CD4-positive, CD25-positive, alpha-beta regulatory T cell (primary cell): Measurements from ENCODE around the gene USP5. TPM values are rescaled to one million over a fixed set of nuclear protein-coding genes. Genes with fewer than 3 reads are reported as not detected.
"Not testable (repeated sequence)": the region's sequence is repeated elsewhere in the genome, so short reads cannot be mapped to it uniquely, and the experiment has no call there.

ENCODE experiments used
- ATAC-seq, 2 donors: fragments of 150-1000 bp; cut with Tn5 transposase; one replicate each; pipeline ENCODE4 v1.10.0; 2021; ENCODE audit warnings: low read depth in 2 of 2, moderate number of reproducible peaks in 2 of 2, moderate library complexity in 1 of 2
- DNase-seq, 3 donors: peaks; one replicate each; pipeline versions ENCODE4 v3.0.0 to v3.0.0-alpha.2; 2012 to 2022; ENCODE audit warnings: mixed read lengths in 1 of 3
- H3K27ac ChIP-seq: one replicate; pipeline ENCODE4 v1.7.0; 2013; ENCODE audit warnings: mild to moderate bottlenecking, low read length; ENCODE audit not compliant: insufficient read depth, poor library complexity, severe bottlenecking
- H3K27me3 ChIP-seq: one replicate; pipeline ENCODE4 v1.7.0; 2013; ENCODE audit warnings: low read length; ENCODE audit not compliant: control insufficient read depth, insufficient read depth
- H3K36me3 ChIP-seq: one replicate; pipeline ENCODE4 v1.7.0; 2013; ENCODE audit warnings: mild to moderate bottlenecking, low read length, moderate library complexity; ENCODE audit not compliant: control insufficient read depth, insufficient read depth
- H3K4me1 ChIP-seq: 2 replicates; pipeline ENCODE4 v1.7.0; 2013; ENCODE audit warnings: mild to moderate bottlenecking, low read length; ENCODE audit not compliant: insufficient read depth, control insufficient read depth, poor library complexity, severe bottlenecking
- H3K4me3 ChIP-seq: one replicate; pipeline ENCODE4 v1.7.0; 2013; ENCODE audit warnings: low read depth, mild to moderate bottlenecking, low read length, moderate library complexity
- H3K9me3 ChIP-seq, 2 experiments: 1 replicate in 1 of 2; 2 replicates in 1 of 2; pipeline ENCODE4 v1.7.0; 2013; ENCODE audit warnings: low read length in 2 of 2, mild to moderate bottlenecking in 1 of 2, moderate library complexity in 1 of 2; ENCODE audit not compliant: control insufficient read depth in 2 of 2
- H3K27ac Mint-ChIP-seq, 3 donors: one replicate each; pipeline ENCODE4 v1.8.0; 2020 to 2022; ENCODE audit warnings: mild to moderate bottlenecking in 3 of 3, mixed read lengths in 3 of 3, moderate library complexity in 2 of 3
- H3K27me3 Mint-ChIP-seq: one replicate; pipeline ENCODE4 v1.8.0; 2022; ENCODE audit warnings: mild to moderate bottlenecking, mixed read lengths
- H3K36me3 Mint-ChIP-seq: one replicate; pipeline ENCODE4 v1.8.0; 2020; ENCODE audit warnings: mixed read lengths
- H3K4me1 Mint-ChIP-seq, 4 donors: one replicate each; pipeline ENCODE4 v1.8.0; 2020 to 2022; ENCODE audit warnings: mixed read lengths in 4 of 4, mild to moderate bottlenecking in 1 of 4
- H3K4me3 Mint-ChIP-seq, 4 donors: one replicate each; pipeline ENCODE4 v1.8.0; 2020 to 2022; ENCODE audit warnings: mild to moderate bottlenecking in 4 of 4, mixed read lengths in 4 of 4, moderate library complexity in 3 of 4
- H3K9me3 Mint-ChIP-seq, 7 donors: one replicate each; pipeline ENCODE4 v1.8.0; 2020 to 2022; ENCODE audit warnings: mixed read lengths in 7 of 7, mild to moderate bottlenecking in 3 of 7, moderate library complexity in 2 of 7
- polyA plus RNA-seq, 4 donors: library from polyadenylated mRNA; unstranded; fragments of 300-500 nt; fragmentation: Illumina TruSeq; gene quantifications; one replicate each; pipeline ENCODE4 v1.2.3, GENCODE V29; 2021
- total RNA-seq: library from RNA; stranded (reverse); gene quantifications from one replicate; pipeline ENCODE4 v1.2.3, GENCODE V29; 2022

The USP5 gene
- total and polyA plus RNA-seq, 5 donors from 2014 or later = 44.4 to 63.5 (median 50.0) TPM

DNA sequence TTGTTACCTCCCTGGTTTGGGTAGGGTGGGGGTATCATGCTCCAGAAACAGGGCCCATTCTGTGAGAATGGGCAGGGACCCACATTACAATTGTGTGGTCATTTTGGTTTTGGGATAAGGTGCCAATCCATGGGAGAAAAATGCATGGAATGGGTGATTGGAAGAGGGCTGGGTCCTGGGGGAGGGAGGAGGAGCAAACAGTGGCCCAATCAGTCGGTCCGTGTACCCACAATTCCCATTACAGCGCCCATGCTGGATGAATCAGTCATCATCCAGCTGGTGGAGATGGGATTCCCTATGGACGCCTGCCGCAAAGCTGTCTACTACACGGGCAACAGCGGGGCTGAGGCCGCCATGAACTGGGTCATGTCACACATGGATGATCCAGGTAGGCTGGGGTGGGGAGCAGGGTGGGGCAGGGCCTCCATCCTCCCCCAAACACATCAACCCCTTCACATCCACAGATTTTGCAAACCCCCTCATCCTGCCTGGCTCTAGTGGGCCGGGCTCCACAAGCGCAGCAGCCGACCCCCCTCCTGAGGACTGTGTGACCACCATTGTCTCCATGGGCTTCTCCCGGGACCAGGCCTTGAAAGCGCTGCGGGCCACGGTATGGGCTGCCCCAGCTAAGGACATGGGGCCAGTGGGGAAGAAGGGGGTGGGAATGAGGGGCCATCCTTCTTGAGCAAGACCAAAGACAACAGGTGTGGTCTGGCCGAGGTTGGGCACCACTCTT lies 11.8 kb downstream of the USP5 start:
- DNase-seq = no peak
- no peaks in the 10 kb centered on the region for H3K27me3 Mint-ChIP-seq
- H3K36me3 ChIP-seq = peaks cover 50% of the 10 kb centered on the region
- no peak overlapping the region for H3K4me3 ChIP-seq
- no peak for ATAC-seq
- H3K9me3 Mint-ChIP-seq = no peaks in the 10 kb centered on the region
- H3K27ac Mint-ChIP-seq = peak overlapping the region in 1 of 3 donors; percentile 52
- H3K9me3 ChIP-seq = no peaks in the 10 kb centered on the region
- peaks cover 19% of the 10 kb centered on the region for H3K36me3 Mint-ChIP-seq
- H3K4me3 Mint-ChIP-seq = peak overlapping the region in 2 of 4 donors; percentile 56 to 65
- no peak overlapping the region for H3K27ac ChIP-seq
- peaks cover 0 to 17% (median 8%) of the 10 kb centered on the region in 4 donors for H3K4me1 Mint-ChIP-seq
- H3K27me3 ChIP-seq = no peaks in the 10 kb centered on the region
- peaks cover 16% of the 10 kb centered on the region for H3K4me1 ChIP-seq

GRCh38 chr12:6865307-6865706 lies 13.4 kb downstream of the USP5 start:
- H3K27me3 Mint-ChIP-seq, DNase-seq, ATAC-seq, H3K9me3 ChIP-seq, H3K9me3 Mint-ChIP-seq, H3K27ac ChIP-seq, H3K27me3 ChIP-seq, H3K4me3 ChIP-seq: not testable (repeated sequence)
- peak overlapping the region; percentile 64 to 95 (median 80) for H3K4me3 Mint-ChIP-seq
- H3K4me1 Mint-ChIP-seq = peaks cover 3 to 33% (median 19%) of the 10 kb centered on the region in 4 donors
- Histone ChIP-seq H3K36me3 (peaks cover 44% of the 10 kb centered on the region), H3K4me1 (peaks cover 26% of the 10 kb centered on the region)
- H3K27ac Mint-ChIP-seq = peak overlapping the region in 2 of 3 donors; percentile 23 to 83
- H3K36me3 Mint-ChIP-seq = peaks cover 25% of the 10 kb centered on the region

DNA sequence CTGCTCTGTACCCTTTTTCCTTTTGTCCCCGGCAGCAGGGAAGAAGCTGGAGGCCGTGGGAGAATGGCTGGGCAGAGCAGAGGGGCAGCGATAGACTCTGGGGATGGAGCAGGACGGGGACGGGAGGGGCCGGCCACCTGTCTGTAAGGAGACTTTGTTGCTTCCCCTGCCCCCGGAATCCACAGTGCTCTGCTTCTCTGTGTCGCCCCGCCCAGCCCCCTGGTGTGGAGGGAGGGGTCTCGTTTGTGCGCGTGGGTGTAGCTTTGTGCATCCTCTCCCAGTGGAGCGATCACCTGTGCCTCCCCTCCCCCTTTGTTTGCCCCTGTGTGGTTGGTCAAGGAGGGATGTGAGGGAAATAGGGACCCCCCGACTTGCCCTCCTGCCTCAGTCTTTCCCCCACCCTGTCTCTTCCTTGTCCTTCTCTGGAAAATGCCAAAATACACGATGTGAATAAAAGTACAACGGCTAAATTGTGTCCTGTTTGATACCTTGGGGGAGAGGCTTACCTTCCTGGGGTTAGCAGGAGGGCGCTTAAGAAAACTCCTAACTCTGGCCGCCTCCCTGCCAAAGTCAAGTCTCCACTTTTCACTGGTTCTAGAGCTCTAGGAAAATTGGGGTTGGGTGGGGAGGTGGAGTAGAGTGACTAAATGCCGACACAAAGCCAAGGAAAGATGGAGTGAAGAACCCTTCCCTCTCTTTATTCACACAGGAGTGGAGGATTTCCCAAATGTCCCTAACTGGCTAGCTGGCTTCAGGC lies 14.4 kb downstream of the USP5 start:
- H3K4me3 Mint-ChIP-seq = peak overlapping the region; percentile 91 to 97 (median 94)
- H3K36me3 Mint-ChIP-seq = peaks cover 24% of the 10 kb centered on the region
- H3K27ac ChIP-seq = peak overlapping the region; percentile 78
- DNase-seq (no peak), ATAC-seq (no peak)
- peaks cover 35% of the 10 kb centered on the region for H3K36me3 ChIP-seq
- H3K27me3 Mint-ChIP-seq = no peaks in the 10 kb centered on the region
- H3K4me1 Mint-ChIP-seq = peaks cover 3 to 43% (median 22%) of the 10 kb centered on the region in 4 donors
- H3K9me3 ChIP-seq = no peaks in the 10 kb centered on the region
- H3K27me3 ChIP-seq = no peaks in the 10 kb centered on the region
- H3K4me1 ChIP-seq = peaks cover 36% of the 10 kb centered on the region
- H3K27ac Mint-ChIP-seq = peak overlapping the region; percentile 58 to 83 (median 71)
- no peaks in the 10 kb centered on the region for H3K9me3 Mint-ChIP-seq
- H3K4me3 ChIP-seq = no peak overlapping the region

DNA sequence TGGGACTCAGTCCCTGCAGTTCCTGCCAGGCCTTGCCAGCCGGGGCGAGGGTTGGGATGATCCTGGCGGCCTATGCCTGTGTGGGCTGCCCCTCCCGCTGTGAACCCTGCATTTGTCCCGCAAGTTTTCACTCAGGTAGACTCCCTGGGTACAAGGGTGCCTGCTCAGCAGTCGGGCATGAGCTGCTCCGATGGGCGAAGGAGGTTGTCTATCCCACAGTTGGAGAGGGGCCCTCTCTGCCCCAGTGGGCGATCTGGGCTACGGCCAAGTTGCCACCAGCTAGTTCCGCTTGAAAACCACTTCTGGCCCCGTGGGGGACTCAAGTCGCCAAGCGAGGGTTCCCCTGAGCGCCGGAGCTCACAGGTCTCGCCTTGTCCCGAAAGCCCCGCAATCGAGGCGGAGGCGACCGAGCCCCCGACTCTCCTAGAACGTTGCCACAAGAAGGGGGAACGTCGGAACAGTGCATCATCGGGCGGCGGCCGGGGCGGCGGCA lies 15.0 kb downstream of the USP5 start:
- H3K4me3 ChIP-seq = peak overlapping the region; percentile 59
- Mint-ChIP-seq H3K27me3 (no peaks in the 10 kb centered on the region), H3K27ac (peak overlapping the region; percentile 58 to 98 (median 83)), H3K4me1 (peaks cover 3 to 49% (median 27%) of the 10 kb centered on the region in 4 donors), H3K36me3 (peaks cover 24% of the 10 kb centered on the region), H3K9me3 (no peaks in the 10 kb centered on the region), H3K4me3 (peak overlapping the region; percentile 91 to 97 (median 94))
- H3K9me3 ChIP-seq = no peaks in the 10 kb centered on the region
- peaks cover 42% of the 10 kb centered on the region for H3K4me1 ChIP-seq
- no peaks in the 10 kb centered on the region for H3K27me3 ChIP-seq
- ATAC-seq (peak in 1 of 2 donors; percentile 6), DNase-seq (no peak)
- H3K36me3 ChIP-seq = peaks cover 29% of the 10 kb centered on the region
- H3K27ac ChIP-seq = peak overlapping the region; percentile 78

DNA sequence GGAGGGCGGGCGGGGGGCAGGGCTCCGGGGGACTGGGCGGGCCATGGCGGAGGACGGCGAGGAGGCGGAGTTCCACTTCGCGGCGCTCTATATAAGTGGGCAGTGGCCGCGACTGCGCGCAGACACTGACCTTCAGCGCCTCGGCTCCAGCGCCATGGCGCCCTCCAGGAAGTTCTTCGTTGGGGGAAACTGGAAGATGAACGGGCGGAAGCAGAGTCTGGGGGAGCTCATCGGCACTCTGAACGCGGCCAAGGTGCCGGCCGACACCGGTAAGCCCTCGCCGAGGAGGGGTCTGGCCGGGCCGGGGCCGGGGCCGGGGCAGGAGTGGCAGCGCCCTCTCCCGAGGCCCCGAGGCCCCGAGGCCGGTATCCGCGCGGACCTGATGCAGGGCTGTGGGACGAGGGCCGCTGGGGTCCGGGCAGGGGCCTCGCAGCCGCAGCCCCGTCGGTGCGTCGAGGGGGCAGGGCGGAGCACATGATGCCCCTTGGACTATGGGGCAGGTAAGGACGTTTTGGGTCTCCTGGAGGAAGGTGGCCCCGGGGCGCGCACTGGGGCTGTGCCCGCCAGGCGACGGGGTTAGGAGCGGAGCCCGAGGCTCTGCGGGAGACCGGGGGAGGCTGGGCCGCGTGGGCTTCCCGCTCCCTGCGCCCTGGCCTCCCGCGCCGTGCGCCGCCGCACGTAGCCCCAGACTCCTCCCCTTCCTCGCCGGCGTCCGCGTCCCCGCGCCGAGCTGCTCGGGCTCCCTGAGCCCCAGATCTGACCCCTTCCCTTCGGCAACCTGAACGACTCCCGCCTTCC lies 15.7 kb downstream of the USP5 start, which contains the start of gene TPI1:
TPI1 (plus strand) TSS at position 119 of the 798 bp plus-strand sequence; CDS start at position 155, 36 bp downstream.
- peak within 1 kb of the TSS; percentile 78 for H3K27ac ChIP-seq
- ATAC-seq (peak; percentile 69 to 70), DNase-seq (peak; percentile 67 to 81 (median 76))
- H3K27ac Mint-ChIP-seq = peak within 1 kb of the TSS; percentile 86 to 98 (median 90)
- peaks cover 19% of the 10 kb centered on the region for H3K36me3 Mint-ChIP-seq
- H3K36me3 ChIP-seq = peaks cover 23% of the 10 kb centered on the region
- H3K9me3 Mint-ChIP-seq = no peaks in the 10 kb centered on the region
- peaks cover 48% of the 10 kb centered on the region for H3K4me1 ChIP-seq
- peaks cover 3 to 56% (median 31%) of the 10 kb centered on the region in 4 donors for H3K4me1 Mint-ChIP-seq
- H3K27me3 Mint-ChIP-seq = no peaks in the 10 kb centered on the region
- H3K4me3 ChIP-seq = peak within 1 kb of the TSS; percentile 69
- no peaks in the 10 kb centered on the region for H3K9me3 ChIP-seq
- no peaks in the 10 kb centered on the region for H3K27me3 ChIP-seq
- H3K4me3 Mint-ChIP-seq = peak within 1 kb of the TSS; percentile 91 to 97 (median 94)

- Mint-ChIP-seq H3K36me3 (peaks cover 17% of the 10 kb centered on the region), H3K4me1 (peaks cover 3 to 57% (median 32%) of the 10 kb centered on the region in 4 donors), H3K4me3 (peak overlapping the region; percentile 89 to 93 (median 92)), H3K27me3 (no peaks in the 10 kb centered on the region), H3K27ac (peak overlapping the region; percentile 82 to 90 (median 86)), H3K9me3 (no peaks in the 10 kb centered on the region)
- Histone ChIP-seq H3K36me3 (peaks cover 15% of the 10 kb centered on the region), H3K27me3 (no peaks in the 10 kb centered on the region), H3K27ac (peak overlapping the region; percentile 78), H3K4me1 (peaks cover 53% of the 10 kb centered on the region), H3K4me3 (peak overlapping the region; percentile 69), H3K9me3 (no peaks in the 10 kb centered on the region)
- no peak for ATAC-seq
- DNase-seq = peak in 1 of 3 donors; percentile 33
Observed at GRCh38 chr12:6868211-6869048, 16.5 kb downstream of the USP5 start.
